GM18870 (cell line): Measurements from ENCODE around the gene TMEM60.
"Not testable (repeated sequence)": the region's sequence is repeated elsewhere in the genome, so short reads cannot be mapped to it uniquely, and the experiment has no call there.

Experiments used
- ATAC-seq: cut with Tn5 transposase; IDR thresholded peaks from one replicate; pipeline ENCODE4 v1.9.1; 2021; ENCODE audit warnings: moderate library complexity; ENCODE audit not compliant: unreplicated experiment

TMEM60 gene

GRCh38 chr7:77798394-77799077 is at the start of gene TMEM60, which contains the start of gene PHTF2:
Gene TMEM60 (minus strand): TSS chr7:77798434. CDS start chr7:77794373, 4,061 bp downstream.
Gene PHTF2 (plus strand): TSS chr7:77798773.
- ATAC-seq: peak; percentile 90

GRCh38 chr7:77846317-77847092 is 48.3 kb upstream of the TMEM60 start:
- no peak for ATAC-seq

GRCh38 chr7:77843194-77843593 is 45.0 kb upstream of the TMEM60 start:
- ATAC-seq: no peak

- ATAC-seq: no peak
These were observed 41.7 kb upstream of the TMEM60 start for GRCh38 chr7:77839919-77840318.

- ATAC-seq: no peak
These were observed 40.8 kb upstream of the TMEM60 start for GRCh38 chr7:77838929-77839491.

- no peak for ATAC-seq
These were observed 39.7 kb upstream of the TMEM60 start for GRCh38 chr7:77837966-77838365.

GRCh38 chr7:77837275-77837674 is 39.0 kb upstream of the TMEM60 start:
- no peak for ATAC-seq

- ATAC-seq: not testable (repeated sequence)
These were observed 38.2 kb upstream of the TMEM60 start for GRCh38 chr7:77836425-77836824.

GRCh38 chr7:77833136-77833535 is 34.9 kb upstream of the TMEM60 start:
- no peak for ATAC-seq

- ATAC-seq: no peak
These were observed 33.7 kb upstream of the TMEM60 start for GRCh38 chr7:77831953-77832352.

- no peak for ATAC-seq
These were observed 33.2 kb upstream of the TMEM60 start for GRCh38 chr7:77831481-77831880.

GRCh38 chr7:77830649-77831355 is 32.6 kb upstream of the TMEM60 start:
- peak; percentile 38 for ATAC-seq

GRCh38 chr7:77827999-77828398 is 29.8 kb upstream of the TMEM60 start:
- no peak for ATAC-seq

GRCh38 chr7:77826300-77826699 is 28.1 kb upstream of the TMEM60 start:
- no peak for ATAC-seq

- no peak for ATAC-seq
These were observed 26.9 kb upstream of the TMEM60 start for GRCh38 chr7:77825131-77825530.

GRCh38 chr7:77824636-77825035 is 26.4 kb upstream of the TMEM60 start:
- ATAC-seq: no peak

- no peak for ATAC-seq
These were observed 25.6 kb upstream of the TMEM60 start for GRCh38 chr7:77823787-77824186.

- no peak for ATAC-seq
These were observed 24.0 kb upstream of the TMEM60 start for GRCh38 chr7:77822269-77822668.

GRCh38 chr7:77820967-77821366 is 22.7 kb upstream of the TMEM60 start:
- ATAC-seq: no peak

GRCh38 chr7:77819021-77819420 is 20.8 kb upstream of the TMEM60 start:
- no peak for ATAC-seq

- ATAC-seq: no peak
These were observed 14.9 kb upstream of the TMEM60 start for GRCh38 chr7:77813180-77813579.
